K562 (cell line): ENCODE data around the gene TMEM120B. TPM values are rescaled to one million over a fixed set of nuclear protein-coding genes. Genes with fewer than 3 reads are reported as not detected.

Experiments
- ATF1 ChIP-seq, 2 experiments: fragments of 450-650 bp in 1 of 2; IDR thresholded peaks; 2 replicates each; pipeline ENCODE4 v1.6.1; 2016; ENCODE audit warnings: missing compliant biosample characterization in 1 of 2, missing genetic modification characterization in 1 of 2
- BHLHE40 ChIP-seq: IDR thresholded peaks from 2 replicates; pipeline ENCODE4 v1.6.1; 2011; ENCODE audit warnings: low read length, improper control_type of control experiment
- CBX1 ChIP-seq: sonication (generic); IDR thresholded peaks from 2 replicates; pipeline ENCODE4 v1.6.1; 2016; ENCODE audit warnings: antibody characterized with exemption, low read depth, mild to moderate bottlenecking
- FOSL1 ChIP-seq: fragments of 200-800 bp; sonication (Bioruptor generic); conservative IDR thresholded peaks from 2 replicates; pipeline ENCODE4 v1.6.1; 2016; ENCODE audit warnings: missing genetic modification characterization, missing compliant biosample characterization
- GABPB2 ChIP-seq: fragments of 250-450 bp; sonication (Bioruptor Pico); conservative IDR thresholded peaks from 2 replicates; pipeline ENCODE4 v1.5.1; 2021; ENCODE audit warnings: mild to moderate bottlenecking
- GATAD2B ChIP-seq: fragments of 450-650 bp; IDR thresholded peaks from 2 replicates; pipeline ENCODE4 v1.6.1; 2017; ENCODE audit warnings: mild to moderate bottlenecking, borderline replicate concordance
- HCFC1 ChIP-seq: IDR thresholded peaks from 2 replicates; pipeline ENCODE4 v1.6.1; 2012; ENCODE audit warnings: low read depth, low read length, improper control_type of control experiment
- HMGXB4 ChIP-seq: sonication (generic); formaldehyde crosslinking; IDR thresholded peaks from 2 replicates; pipeline ENCODE4 v1.8.1; 2023; ENCODE audit warnings: mild to moderate bottlenecking, missing genetic modification reagents
- KLF6 ChIP-seq: fragments of 250-450 bp; sonication (Bioruptor Pico); IDR thresholded peaks from 2 replicates; pipeline ENCODE4 v1.4.0; 2020; ENCODE audit warnings: mild to moderate bottlenecking, moderate library complexity, borderline replicate concordance
- NR2C1 ChIP-seq, 2 experiments: fragments of 450-650 bp; IDR thresholded peaks; 2 replicates each; pipeline ENCODE4 v1.6.1; 2017; ENCODE audit warnings: mild to moderate bottlenecking in 2 of 2, antibody characterized with exemption in 1 of 2, inconsistent platforms in 1 of 2, missing compliant biosample characterization in 1 of 2, missing genetic modification characterization in 1 of 2
- PRPF4 ChIP-seq: fragments of 200-400 bp; formaldehyde crosslinking; IDR thresholded peaks from one replicate; pipeline ENCODE4 v1.6.1; 2017; ENCODE audit warnings: low read length, low read depth, mild to moderate bottlenecking; ENCODE audit not compliant: insufficient read depth, poor library complexity, severe bottlenecking
- PTTG1 ChIP-seq: fragments of 450-650 bp; IDR thresholded peaks from 2 replicates; pipeline ENCODE4 v1.6.1; 2016; ENCODE audit warnings: low read depth, mild to moderate bottlenecking, missing genetic modification characterization, missing compliant biosample characterization
- SETDB1 ChIP-seq: IDR thresholded peaks from one replicate; pipeline ENCODE4 v1.6.1; 2012; ENCODE audit warnings: low read length, control low read depth, inconsistent platforms
- SIN3A ChIP-seq, 2 experiments: fragments of 150-350 bp in 1 of 2; IDR thresholded peaks; 2 replicates each; pipeline ENCODE4 v1.6.1; 2011 to 2016; ENCODE audit warnings: borderline replicate concordance in 2 of 2, low read depth in 2 of 2, low read length in 2 of 2, mild to moderate bottlenecking in 2 of 2, moderate library complexity in 2 of 2; ENCODE audit not compliant: control insufficient read depth in 1 of 2
- TGIF2 ChIP-seq: sonication (generic); formaldehyde crosslinking; IDR thresholded peaks from 2 replicates; pipeline ENCODE4 v1.8.1; 2022; ENCODE audit warnings: mild to moderate bottlenecking, missing genetic modification reagents, moderate library complexity
- UBTF ChIP-seq, 2 experiments: IDR thresholded peaks; 2 replicates each; pipeline ENCODE4 v1.6.1; 2012; ENCODE audit warnings: improper control_type of control experiment in 2 of 2, low read depth in 2 of 2, low read length in 2 of 2, borderline replicate concordance in 1 of 2
- YY1 ChIP-seq, 3 experiments: IDR thresholded peaks; 2 replicates each; pipeline ENCODE4 v1.6.1; 2011; ENCODE audit warnings: low read length in 2 of 3, mild to moderate bottlenecking in 2 of 3, moderate library complexity in 2 of 3, borderline replicate concordance in 1 of 3, control low read depth in 1 of 3, low read depth in 1 of 3; ENCODE audit not compliant: insufficient read depth in 3 of 3, insufficient replicate concordance in 2 of 3, control insufficient read depth in 1 of 3, insufficient read length in 1 of 3; ENCODE audit errors: extremely low read depth in 1 of 3
- ZNF282 ChIP-seq: sonication (generic); formaldehyde crosslinking; IDR thresholded peaks from 2 replicates; pipeline ENCODE4 v1.8.1; 2023; ENCODE audit warnings: missing genetic modification reagents
- polyA plus RNA-seq, 8 experiments: library from polyadenylated mRNA; depleted of rRNA in 4 of 8; stranded (reverse) in 5 of 8; unstranded in 3 of 8; fragments of >200 nt; fragmentation: Nextera tagmentation in 2 of 8; fragmentation: Illumina TruSeq in 1 of 8; extraction: Ambion mirVana in 2 of 8; extraction: Trizol in 1 of 8; gene quantifications; 2 replicates each; pipeline versions ENCODE4 v1.2.1 to v1.2.3, GENCODE V29; 2011 to 2014; ENCODE audit warnings: inconsistent platforms in 1 of 8, missing spikeins in 1 of 8
- total RNA-seq, 7 experiments: library from RNA; depleted of rRNA in 6 of 7; stranded (reverse); fragments of >200 nt in 6 of 7; fragmentation: Illumina TruSeq in 2 of 7; extraction: Trizol in 2 of 7; gene quantifications; 2 replicates each; pipeline versions ENCODE4 v1.2.1 to v1.2.3, GENCODE V29; 2011 to 2021; ENCODE audit warnings: low replicate concordance in 1 of 7

TMEM120B gene
- total and polyA plus RNA-seq, 9 of the 15 experiments (the other 6 are each of a cell fraction or from before 2014, with no cell fraction given): 1.7 to 18.6 (median 7.4) TPM

- TF ChIP-seq HMGXB4 (CRISPR knock-in tag): no peak; the same call in 1 of the 2 replicates
- no peak for TF ChIP-seq PTTG1
- peak; percentile 89 for TF ChIP-seq FOSL1 (tag)
- TF ChIP-seq BHLHE40: peak; percentile 19; the same call in 1 of the 2 replicates
- peak; percentile 10 to 79; a peak in 3 of 4 replicates for TF ChIP-seq SIN3A (IDR thresholded peaks at IDR 0.05; ENCODE audit: borderline replicate concordance in 2 of 2, control insufficient read depth in 1 of 2, low read depth in 2 of 2, low read length in 2 of 2)
- TF ChIP-seq ATF1 (CRISPR knock-in tag; IDR thresholded peaks at IDR 0.05): no peak
- TF ChIP-seq ATF1 (tag; IDR thresholded peaks at IDR 0.05): peak; percentile 60; the same call in 1 of the 2 replicates
- no peak for TF ChIP-seq GABPB2 (CRISPR knock-in tag)
- peak in 1 of 2 experiments; percentile 81; a peak in 1 of 4 replicates for TF ChIP-seq UBTF (IDR thresholded peaks at IDR 0.05; ENCODE audit: borderline replicate concordance in 1 of 2, low read depth in 2 of 2, low read length in 2 of 2)
- TF ChIP-seq NR2C1 (IDR thresholded peaks at IDR 0.05): no peak
- peak; percentile 34; the same call in 1 of the 2 replicates for TF ChIP-seq NR2C1 (tag; IDR thresholded peaks at IDR 0.05)
- TF ChIP-seq SETDB1: no peak
- peak; percentile 25; the same call in 1 of the 2 replicates for TF ChIP-seq KLF6 (CRISPR knock-in tag)
- TF ChIP-seq TGIF2 (CRISPR knock-in tag): peak; percentile 81; the same call in 1 of the 2 replicates
- peak in 2 of 3 experiments; percentile 36 to 38 for TF ChIP-seq YY1 (IDR thresholded peaks at IDR 0.05; ENCODE audit: borderline replicate concordance in 1 of 3, control insufficient read depth in 1 of 3, extremely low read depth in 1 of 3, insufficient read depth in 3 of 3, insufficient read length in 1 of 3, insufficient replicate concordance in 2 of 3, low read depth in 1 of 3, low read length in 2 of 3)
- TF ChIP-seq HCFC1: peak; percentile 29; the same call in 1 of the 2 replicates
- peak; percentile 68 for TF ChIP-seq GATAD2B
- 0 out of 2 replicates have a peak, but pooled peaks have one; percentile 73 for TF ChIP-seq ZNF282 (CRISPR knock-in tag)
- peak; percentile 87 for TF ChIP-seq PRPF4
- 0 out of 2 replicates have a peak, but pooled peaks have one; percentile 12 for TF ChIP-seq CBX1
These were observed 87.5 kb downstream of the TMEM120B start (continued) for GRCh38 chr12:121799842-121800693.
